OCI-LY1 (cell line): ENCODE measurements around the gene ABCC6.

Experiments used
- H2AFZ ChIP-seq: fragments of 200-600 bp; sonication (generic), shearing (Covaris generic); 2 replicates; pipeline ENCODE4 v1.6.0; 2014; ENCODE audit warnings: antibody characterized with exemption, mild to moderate bottlenecking, low read length
- H3F3A ChIP-seq: fragments of 200-600 bp; sonication (generic), shearing (Covaris generic); 2 replicates; pipeline ENCODE4 v1.6.0; 2014; ENCODE audit warnings: mild to moderate bottlenecking, antibody characterized with exemption, low read length, moderate library complexity; ENCODE audit not compliant: insufficient read depth
- H3K27ac ChIP-seq: fragments of 200-600 bp; sonication (generic); 2 replicates; pipeline ENCODE4 v1.5.1; 2014; ENCODE audit warnings: low read length, mixed run types, mild to moderate bottlenecking, low read depth; ENCODE audit not compliant: poor library complexity, severe bottlenecking
- H3K27me3 ChIP-seq: fragments of 200-600 bp; sonication (generic); 2 replicates; pipeline ENCODE4 v1.6.0; 2014; ENCODE audit warnings: antibody characterized with exemption, mild to moderate bottlenecking, low read length, moderate library complexity; ENCODE audit not compliant: insufficient read depth
- H3K36me3 ChIP-seq: fragments of 200-600 bp; sonication (generic); 2 replicates; pipeline ENCODE4 v1.6.1; 2014; ENCODE audit warnings: mild to moderate bottlenecking, antibody characterized with exemption, low read length, moderate library complexity, mixed read lengths; ENCODE audit not compliant: insufficient read depth
- H3K4me1 ChIP-seq: fragments of 200-600 bp; sonication (generic); 2 replicates; pipeline ENCODE4 v1.5.1; 2014; ENCODE audit warnings: mild to moderate bottlenecking, low read length, moderate library complexity; ENCODE audit not compliant: insufficient read depth, severe bottlenecking
- H3K4me2 ChIP-seq: fragments of 200-600 bp; sonication (generic), shearing (Covaris generic); 2 replicates; pipeline ENCODE4 v1.6.1; 2014; ENCODE audit warnings: low read length
- H3K4me3 ChIP-seq: fragments of 200-600 bp; sonication (generic); 2 replicates; pipeline ENCODE4 v1.5.1; 2014; ENCODE audit warnings: low read length, low read depth, mild to moderate bottlenecking, mixed read lengths; ENCODE audit not compliant: poor library complexity, severe bottlenecking
- H3K79me2 ChIP-seq: fragments of 200-600 bp; shearing (Covaris generic); 2 replicates; pipeline ENCODE4 v1.6.1; 2016; ENCODE audit warnings: mixed run types, low read length, mixed read lengths; ENCODE audit not compliant: insufficient read depth
- H3K9ac ChIP-seq: fragments of 200-600 bp; sonication (generic), shearing (Covaris generic); 2 replicates; pipeline ENCODE4 v1.6.1; 2014; ENCODE audit warnings: mild to moderate bottlenecking, low read length, mixed read lengths
- H3K9me2 ChIP-seq: fragments of 200-600 bp; sonication (generic), shearing (Covaris generic); 2 replicates; pipeline ENCODE4 v1.6.1; 2014; ENCODE audit warnings: low read depth, mild to moderate bottlenecking, low read length, mixed read lengths
- H3K9me3 ChIP-seq: fragments of 200-600 bp; shearing (Covaris generic); 2 replicates; pipeline ENCODE4 v1.6.1; 2014; ENCODE audit warnings: low read length, mixed read lengths
- H4K20me1 ChIP-seq: fragments of 200-600 bp; sonication (generic), shearing (Covaris generic); 2 replicates; pipeline ENCODE4 v1.6.0; 2016; ENCODE audit warnings: mild to moderate bottlenecking, low read length; ENCODE audit not compliant: insufficient read depth
- EZH2 ChIP-seq: fragments of 200-600 bp; sonication (generic), shearing (Covaris generic); IDR thresholded peaks from 2 replicates; pipeline ENCODE4 v1.8.0; 2017; ENCODE audit warnings: borderline replicate concordance, mixed run types, mild to moderate bottlenecking, antibody characterized with exemption, low read length, moderate library complexity, mixed read lengths
- TF ChIP-seq, protein P1 (sequence below): fragments of 200-600 bp; sonication (generic), shearing (Covaris generic); IDR thresholded peaks from 2 replicates; pipeline ENCODE4 v1.5.1; 2017; ENCODE audit warnings: mild to moderate bottlenecking, antibody characterized with exemption, low read length, moderate library complexity, mixed read lengths

Gene ABCC6

DNA sequence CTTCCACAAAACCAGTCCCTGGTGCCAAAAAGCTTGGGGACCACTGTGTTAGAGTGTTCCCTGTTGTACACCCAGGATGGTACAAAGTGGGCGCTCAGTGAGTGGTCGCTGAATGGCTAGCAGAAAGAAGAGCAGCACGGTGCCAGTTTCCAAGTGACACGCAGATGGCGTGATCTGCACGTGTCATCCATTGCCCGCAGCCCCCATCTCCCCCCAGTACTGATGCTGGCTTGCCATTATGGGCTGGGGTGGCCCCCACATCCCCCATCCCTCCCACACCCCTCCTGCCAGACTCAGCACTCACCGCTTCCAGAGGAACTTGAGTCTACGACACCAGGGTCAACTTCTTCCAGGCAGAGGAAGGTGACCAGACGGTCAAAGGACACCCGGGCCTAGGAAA lies 36.5 kb downstream of the ABCC6 start:
- no peaks in the 10 kb centered on the region for H3F3A ChIP-seq
- no peak for TF ChIP-seq EZH2
- TF ChIP-seq, protein P1, sequence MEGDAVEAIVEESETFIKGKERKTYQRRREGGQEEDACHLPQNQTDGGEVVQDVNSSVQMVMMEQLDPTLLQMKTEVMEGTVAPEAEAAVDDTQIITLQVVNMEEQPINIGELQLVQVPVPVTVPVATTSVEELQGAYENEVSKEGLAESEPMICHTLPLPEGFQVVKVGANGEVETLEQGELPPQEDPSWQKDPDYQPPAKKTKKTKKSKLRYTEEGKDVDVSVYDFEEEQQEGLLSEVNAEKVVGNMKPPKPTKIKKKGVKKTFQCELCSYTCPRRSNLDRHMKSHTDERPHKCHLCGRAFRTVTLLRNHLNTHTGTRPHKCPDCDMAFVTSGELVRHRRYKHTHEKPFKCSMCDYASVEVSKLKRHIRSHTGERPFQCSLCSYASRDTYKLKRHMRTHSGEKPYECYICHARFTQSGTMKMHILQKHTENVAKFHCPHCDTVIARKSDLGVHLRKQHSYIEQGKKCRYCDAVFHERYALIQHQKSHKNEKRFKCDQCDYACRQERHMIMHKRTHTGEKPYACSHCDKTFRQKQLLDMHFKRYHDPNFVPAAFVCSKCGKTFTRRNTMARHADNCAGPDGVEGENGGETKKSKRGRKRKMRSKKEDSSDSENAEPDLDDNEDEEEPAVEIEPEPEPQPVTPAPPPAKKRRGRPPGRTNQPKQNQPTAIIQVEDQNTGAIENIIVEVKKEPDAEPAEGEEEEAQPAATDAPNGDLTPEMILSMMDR = no peak
- H3K9ac ChIP-seq = no peak overlapping the region
- no peaks in the 10 kb centered on the region for H3K9me2 ChIP-seq
- H3K4me2 ChIP-seq = no peak overlapping the region
- no peaks in the 10 kb centered on the region for H3K9me3 ChIP-seq
- H2AFZ ChIP-seq = no peak overlapping the region
- 0 out of 2 replicates have a peak, but pooled peaks cover 6% of the 10 kb centered on the region for H3K27me3 ChIP-seq
- H4K20me1 ChIP-seq = no peaks in the 10 kb centered on the region
- no peaks in the 10 kb centered on the region for H3K4me1 ChIP-seq
- no peaks in the 10 kb centered on the region for H3K79me2 ChIP-seq
- no peak overlapping the region for H3K27ac ChIP-seq
- H3K4me3 ChIP-seq = no peak overlapping the region
- no peaks in the 10 kb centered on the region for H3K36me3 ChIP-seq

DNA sequence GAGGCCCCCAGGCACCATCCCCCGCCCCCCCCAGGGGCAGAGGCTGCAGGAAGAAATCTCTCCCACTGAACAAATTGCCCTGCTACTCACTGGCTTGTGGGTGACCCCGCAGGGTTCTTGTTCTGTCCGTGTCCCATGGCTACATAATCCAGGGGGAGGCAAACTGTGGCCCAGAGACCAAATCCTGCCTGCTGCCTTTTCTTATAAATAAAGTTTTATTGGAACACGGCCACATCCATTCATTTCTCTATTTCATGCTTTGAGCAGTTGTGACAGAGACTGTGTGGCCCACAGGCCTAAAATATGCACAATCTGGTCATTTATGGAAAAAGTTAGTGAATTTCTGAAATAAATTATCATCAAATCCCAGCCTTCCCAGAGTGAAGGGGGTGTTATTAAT lies 38.2 kb downstream of the ABCC6 start:
- Histone ChIP-seq H3K27ac (no peak overlapping the region), H3K9me2 (no peaks in the 10 kb centered on the region), H3K4me1 (no peaks in the 10 kb centered on the region), H3K4me3 (no peak overlapping the region), H3K27me3 (no peaks in the 10 kb centered on the region), H3K4me2 (no peak overlapping the region), H2AFZ (no peak overlapping the region), H3K79me2 (no peaks in the 10 kb centered on the region), H4K20me1 (no peaks in the 10 kb centered on the region), H3K36me3 (no peaks in the 10 kb centered on the region), H3K9me3 (no peaks in the 10 kb centered on the region), H3K9ac (no peak overlapping the region), H3F3A (no peaks in the 10 kb centered on the region)
- no peak for TF ChIP-seq EZH2
- TF ChIP-seq, protein P1 = no peak

DNA sequence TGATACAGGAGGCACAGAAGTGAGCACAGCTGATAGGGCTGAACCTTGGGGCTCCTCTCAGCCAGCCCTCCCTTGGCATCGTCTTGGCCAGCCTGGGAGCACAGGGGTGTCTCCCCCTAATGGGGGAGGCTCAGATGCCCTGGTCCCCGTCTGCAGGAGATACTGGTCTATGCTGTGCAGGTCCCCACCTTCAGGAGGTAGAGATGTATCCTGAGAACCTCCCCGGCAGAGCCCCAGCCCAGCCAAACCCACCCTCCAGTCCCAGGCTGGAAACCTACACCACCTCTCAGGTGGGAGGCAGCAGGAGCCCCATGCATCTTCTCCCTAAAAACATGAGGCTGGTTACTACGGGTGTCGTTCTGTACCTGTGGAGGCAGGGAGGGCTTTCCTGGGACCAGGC lies 38.7 kb downstream of the ABCC6 start:
- Histone ChIP-seq H3K79me2 (no peaks in the 10 kb centered on the region), H3K4me3 (no peak overlapping the region), H3K27me3 (no peaks in the 10 kb centered on the region), H3K9me3 (no peaks in the 10 kb centered on the region), H3K36me3 (no peaks in the 10 kb centered on the region), H3K9me2 (no peaks in the 10 kb centered on the region), H3K4me2 (no peak overlapping the region), H4K20me1 (no peaks in the 10 kb centered on the region), H3K9ac (no peak overlapping the region), H3K4me1 (no peaks in the 10 kb centered on the region), H3K27ac (no peak overlapping the region), H3F3A (no peaks in the 10 kb centered on the region), H2AFZ (no peak overlapping the region)
- TF ChIP-seq, protein P1 = no peak
- no peak for TF ChIP-seq EZH2
